CD4-positive, alpha-beta T cell treated with Interferon alpha-2 for 1 hour (primary cell): Measurements from ENCODE around the gene TMEM126B.
"Not testable (repeated sequence)": the region's sequence is repeated elsewhere in the genome, so short reads cannot be mapped to it uniquely, and the experiment has no call there.

Experiments
- DNase-seq, 2 donors: peaks; one replicate each; pipeline ENCODE4 v3.0.0-alpha.2; 2020 to 2022

TMEM126B gene

GRCh38 chr11:85627998-85628770, at the start of gene TMEM126B:
TSS of gene TMEM126B (plus strand) at chr11:85628593. CDS start at chr11:85628608, 15 bp downstream.
- DNase-seq: peak; percentile 94 to 96

- no peak for DNase-seq
Observed at GRCh38 chr11:85582111-85582510, 46.3 kb upstream of the TMEM126B start.

- no peak for DNase-seq
Observed at GRCh38 chr11:85589373-85589772, 39.0 kb upstream of the TMEM126B start.

- DNase-seq: no peak
Observed at GRCh38 chr11:85590848-85591483, 37.4 kb upstream of the TMEM126B start.

DNA sequence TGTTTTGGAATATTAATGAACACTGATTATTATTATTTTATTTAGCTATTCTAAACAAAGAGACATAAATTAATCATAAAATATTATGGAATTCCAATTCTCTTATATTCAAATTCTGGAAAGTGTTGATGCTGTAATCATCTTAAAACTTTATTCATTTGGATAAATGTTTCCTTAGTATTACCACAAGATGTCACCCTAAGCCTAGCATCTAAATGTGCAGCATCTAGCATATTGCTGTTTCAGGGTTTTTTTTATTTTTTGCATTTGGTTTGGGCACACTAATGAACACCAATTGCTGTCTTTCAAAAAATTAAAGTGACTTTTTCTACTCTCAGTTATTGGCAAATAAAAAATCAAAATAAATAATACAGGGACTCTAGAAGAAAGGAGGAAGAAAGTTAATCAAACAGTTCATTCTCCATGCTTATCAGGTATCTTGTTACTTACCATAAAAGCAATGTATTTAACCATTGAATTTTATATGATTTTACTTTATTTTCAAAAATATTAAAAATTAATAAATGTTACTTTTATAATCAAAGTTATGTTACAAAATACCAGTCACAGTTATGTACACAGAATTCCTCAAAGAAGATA, 33.0 kb upstream of the TMEM126B start:
- DNase-seq: peak in 1 of 2 donors; percentile 64

DNA sequence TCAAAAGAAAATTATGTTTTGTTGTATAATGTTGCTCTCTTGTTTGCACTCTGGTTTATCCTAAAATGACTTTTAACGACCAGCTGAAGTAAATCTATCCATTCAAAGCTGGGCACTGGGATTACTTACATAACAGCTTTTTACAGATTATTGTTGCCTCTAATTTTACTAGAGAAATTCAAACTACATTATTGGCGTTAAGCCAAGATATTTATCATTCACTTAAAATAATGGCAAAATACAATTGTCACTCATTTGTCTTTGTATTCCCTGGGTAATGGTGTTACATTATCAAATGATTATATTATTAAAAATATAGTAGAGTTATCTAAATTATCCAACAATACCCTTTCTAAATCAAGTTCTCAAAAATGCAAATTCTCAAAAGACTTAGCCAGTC, 31.5 kb upstream of the TMEM126B start:
- DNase-seq: no peak

- DNase-seq: no peak
Observed at GRCh38 chr11:85599083-85599482, 29.3 kb upstream of the TMEM126B start.

- no peak for DNase-seq
Observed at GRCh38 chr11:85602526-85603213, 25.7 kb upstream of the TMEM126B start.

GRCh38 chr11:85603220-85603619, 25.2 kb upstream of the TMEM126B start:
- DNase-seq: no peak

DNA sequence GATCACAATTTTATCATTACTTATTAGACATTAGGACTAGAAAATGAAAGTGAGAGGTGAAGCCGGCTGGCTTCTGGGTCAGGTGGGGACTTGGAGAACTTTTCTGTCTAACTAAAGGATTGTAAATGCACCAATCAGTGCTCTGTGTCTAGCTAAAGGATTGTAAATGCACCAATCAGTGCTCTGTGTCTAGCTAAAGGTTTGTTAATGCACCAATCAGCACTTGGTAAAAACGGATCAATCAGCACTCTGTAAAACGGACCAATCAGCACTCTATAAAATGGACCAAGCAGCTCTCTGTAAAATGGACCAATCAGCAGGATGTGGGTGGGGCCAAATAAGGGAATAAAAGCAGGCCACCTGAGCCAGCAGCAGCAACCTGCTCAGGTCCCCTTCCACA, 22.2 kb upstream of the TMEM126B start:
- DNase-seq: not testable (repeated sequence)

- not testable (repeated sequence) for DNase-seq
Observed at GRCh38 chr11:85608621-85609020, 19.8 kb upstream of the TMEM126B start.

DNA sequence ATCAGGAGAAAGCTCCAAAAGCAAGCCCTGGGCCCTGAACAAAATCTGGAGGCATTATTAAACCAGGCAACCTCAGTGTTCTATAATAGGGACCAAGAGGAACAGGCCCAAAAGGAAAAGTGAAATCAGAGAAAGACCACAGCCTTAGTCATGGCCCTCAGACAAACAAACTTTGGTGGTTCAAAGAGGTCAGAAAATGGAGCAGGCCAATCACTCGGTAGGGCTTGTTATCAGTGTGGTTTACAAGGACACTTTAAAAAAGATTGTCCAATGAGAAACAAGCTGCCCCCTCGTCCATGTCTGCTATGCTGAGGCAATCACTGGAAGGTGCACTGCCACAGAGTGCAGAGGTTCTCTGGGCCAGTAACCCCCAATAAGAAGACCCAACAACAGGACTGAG, 19.1 kb upstream of the TMEM126B start:
- not testable (repeated sequence) for DNase-seq

DNA sequence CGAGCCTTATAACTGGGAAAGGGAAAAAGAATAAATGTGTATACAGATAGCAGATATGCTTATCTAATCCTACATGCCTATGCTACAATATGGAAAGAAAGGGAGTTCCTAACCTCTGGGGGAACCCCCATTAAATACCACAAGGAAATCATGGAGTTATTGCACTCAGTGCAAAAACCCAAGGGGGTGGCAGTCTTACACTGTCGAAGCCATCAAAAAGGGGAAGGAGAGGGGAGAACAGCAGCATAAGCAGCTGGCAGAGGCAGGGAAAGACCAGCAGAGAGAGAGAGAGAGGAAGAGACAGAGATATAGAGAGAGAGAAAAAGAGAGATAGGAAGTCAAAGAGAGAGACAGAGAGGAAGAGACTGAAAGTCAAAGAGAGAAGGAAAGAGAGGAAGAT, 16.8 kb upstream of the TMEM126B start:
- DNase-seq: not testable (repeated sequence)

- no peak for DNase-seq
Observed at GRCh38 chr11:85619499-85619898, 8.9 kb upstream of the TMEM126B start.

- DNase-seq: no peak
Observed at GRCh38 chr11:85620256-85620655, 8.1 kb upstream of the TMEM126B start.

DNA sequence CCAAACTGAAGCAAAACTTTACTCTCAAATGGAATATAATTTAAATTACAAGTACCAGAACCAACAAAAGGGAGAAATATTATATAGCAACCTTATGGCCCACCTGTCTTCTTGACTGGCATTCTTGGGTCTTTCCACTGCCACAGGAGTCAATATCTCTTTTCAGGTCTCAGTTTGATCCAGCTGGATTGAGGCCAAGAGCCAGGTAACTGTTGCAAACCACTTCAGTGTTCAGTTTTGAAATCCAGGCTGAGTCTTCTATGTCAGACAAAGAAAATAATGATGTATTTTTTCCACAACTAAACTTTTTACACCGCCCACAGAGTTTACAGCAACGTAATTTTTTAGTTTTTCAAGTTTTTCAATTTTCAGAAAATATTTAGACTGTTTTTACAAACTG, 1.9 kb upstream of the TMEM126B start:
- DNase-seq: no peak

- DNase-seq: no peak
Observed at GRCh38 chr11:85627332-85627997, 928 bp upstream of the TMEM126B start, which contains the start of gene DLG2. TSS of gene DLG2 (minus strand) at chr11:85627344.

- DNase-seq: peak; percentile 51 to 76
Observed at GRCh38 chr11:85628771-85629341, 463 bp downstream of the TMEM126B start.

GRCh38 chr11:85634747-85635146, 6.4 kb downstream of the TMEM126B start:
- DNase-seq: no peak

- no peak for DNase-seq
Observed at GRCh38 chr11:85643191-85643614, 14.8 kb downstream of the TMEM126B start.

GRCh38 chr11:85647078-85647477, 18.7 kb downstream of the TMEM126B start:
- no peak for DNase-seq

DNA sequence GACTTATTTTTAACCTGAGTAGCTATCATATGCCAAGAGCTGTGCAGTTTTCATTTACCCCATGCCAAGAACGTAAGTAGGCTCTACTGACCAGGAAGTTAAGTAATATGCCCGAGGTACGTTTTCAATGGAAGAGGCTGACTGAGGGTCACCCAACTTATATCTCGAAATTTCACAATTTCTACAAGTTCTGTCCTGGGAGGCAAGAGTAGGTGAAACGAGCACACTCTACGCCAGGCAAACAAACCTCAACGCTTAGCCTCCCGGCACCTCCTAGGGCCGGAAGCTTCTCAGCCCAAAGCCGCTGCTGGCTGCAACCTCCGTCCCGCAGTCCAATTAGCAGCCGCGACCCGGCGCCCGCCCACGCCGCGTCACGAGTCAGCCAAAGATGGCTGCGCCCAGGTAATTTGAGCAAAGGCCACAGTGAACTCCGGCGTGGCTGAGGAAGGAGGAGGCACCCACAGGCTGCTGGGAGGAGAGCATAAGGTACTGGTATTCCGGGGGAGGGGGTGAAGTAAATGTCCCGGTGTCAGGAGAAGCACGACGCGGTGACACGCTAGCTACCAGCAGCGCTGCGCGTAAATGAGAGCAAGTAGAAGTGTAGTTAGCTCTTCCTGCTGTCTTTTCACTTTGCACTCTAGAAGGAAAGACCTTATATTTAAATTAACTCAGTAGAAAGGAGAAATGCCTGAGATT, 19.4 kb downstream of the TMEM126B start, which contains the start of gene TMEM126A:
Gene TMEM126A, plus strand, starts transcription at position 364 of the 696 bp plus-strand sequence. CDS start 2,289 bp downstream, outside the sequence.
- DNase-seq: peak; percentile 85 to 91
